HG03460 (cell line): ENCODE data around the gene NLRC4.
"Not testable (repeated sequence)": the region's sequence is repeated elsewhere in the genome, so short reads cannot be mapped to it uniquely, and the experiment has no call there.

Experiments used
- ATAC-seq: cut with Tn5 transposase; IDR thresholded peaks from one replicate; pipeline ENCODE4 v1.9.1; 2021; ENCODE audit not compliant: unreplicated experiment

NLRC4 gene, protein sequence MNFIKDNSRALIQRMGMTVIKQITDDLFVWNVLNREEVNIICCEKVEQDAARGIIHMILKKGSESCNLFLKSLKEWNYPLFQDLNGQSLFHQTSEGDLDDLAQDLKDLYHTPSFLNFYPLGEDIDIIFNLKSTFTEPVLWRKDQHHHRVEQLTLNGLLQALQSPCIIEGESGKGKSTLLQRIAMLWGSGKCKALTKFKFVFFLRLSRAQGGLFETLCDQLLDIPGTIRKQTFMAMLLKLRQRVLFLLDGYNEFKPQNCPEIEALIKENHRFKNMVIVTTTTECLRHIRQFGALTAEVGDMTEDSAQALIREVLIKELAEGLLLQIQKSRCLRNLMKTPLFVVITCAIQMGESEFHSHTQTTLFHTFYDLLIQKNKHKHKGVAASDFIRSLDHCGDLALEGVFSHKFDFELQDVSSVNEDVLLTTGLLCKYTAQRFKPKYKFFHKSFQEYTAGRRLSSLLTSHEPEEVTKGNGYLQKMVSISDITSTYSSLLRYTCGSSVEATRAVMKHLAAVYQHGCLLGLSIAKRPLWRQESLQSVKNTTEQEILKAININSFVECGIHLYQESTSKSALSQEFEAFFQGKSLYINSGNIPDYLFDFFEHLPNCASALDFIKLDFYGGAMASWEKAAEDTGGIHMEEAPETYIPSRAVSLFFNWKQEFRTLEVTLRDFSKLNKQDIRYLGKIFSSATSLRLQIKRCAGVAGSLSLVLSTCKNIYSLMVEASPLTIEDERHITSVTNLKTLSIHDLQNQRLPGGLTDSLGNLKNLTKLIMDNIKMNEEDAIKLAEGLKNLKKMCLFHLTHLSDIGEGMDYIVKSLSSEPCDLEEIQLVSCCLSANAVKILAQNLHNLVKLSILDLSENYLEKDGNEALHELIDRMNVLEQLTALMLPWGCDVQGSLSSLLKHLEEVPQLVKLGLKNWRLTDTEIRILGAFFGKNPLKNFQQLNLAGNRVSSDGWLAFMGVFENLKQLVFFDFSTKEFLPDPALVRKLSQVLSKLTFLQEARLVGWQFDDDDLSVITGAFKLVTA

DNA sequence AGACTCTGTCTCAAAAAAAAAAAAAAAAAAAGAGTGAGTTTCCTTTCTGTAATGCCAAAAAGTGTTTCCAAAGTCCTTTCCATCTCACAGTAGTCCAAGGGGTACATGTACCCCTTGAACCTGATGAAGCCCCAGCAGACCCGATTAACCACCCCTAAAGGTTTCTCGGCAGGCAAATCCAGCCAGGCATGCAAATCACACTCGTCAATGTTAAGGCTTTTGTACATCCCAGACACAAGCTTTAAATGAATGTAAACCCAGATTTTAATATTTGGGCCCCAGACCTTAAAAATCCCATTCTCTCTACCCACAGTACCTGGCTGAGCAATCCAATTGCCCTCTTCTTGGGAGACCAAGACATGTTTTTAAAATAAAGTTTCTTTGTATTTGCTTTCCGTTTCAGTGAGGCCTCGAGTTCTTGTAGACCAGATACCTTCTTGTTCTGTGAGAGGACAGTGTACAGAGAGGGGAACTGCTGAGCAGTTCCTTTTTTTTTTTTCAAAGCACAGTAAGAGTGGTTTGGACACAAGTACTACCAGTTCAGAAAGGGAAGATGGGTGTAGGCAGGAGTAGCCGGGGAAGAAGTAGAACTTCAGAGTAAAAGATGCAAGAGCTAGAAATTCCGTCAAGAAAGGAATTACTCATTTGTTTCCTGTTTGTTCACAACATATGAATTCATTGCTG is at the start of gene NLRC4:
TSS of gene NLRC4 (minus strand) at position 465 of the 684 bp plus-strand sequence. CDS start 8,111 bp downstream, outside the sequence.
- ATAC-seq = peak; percentile 95

DNA sequence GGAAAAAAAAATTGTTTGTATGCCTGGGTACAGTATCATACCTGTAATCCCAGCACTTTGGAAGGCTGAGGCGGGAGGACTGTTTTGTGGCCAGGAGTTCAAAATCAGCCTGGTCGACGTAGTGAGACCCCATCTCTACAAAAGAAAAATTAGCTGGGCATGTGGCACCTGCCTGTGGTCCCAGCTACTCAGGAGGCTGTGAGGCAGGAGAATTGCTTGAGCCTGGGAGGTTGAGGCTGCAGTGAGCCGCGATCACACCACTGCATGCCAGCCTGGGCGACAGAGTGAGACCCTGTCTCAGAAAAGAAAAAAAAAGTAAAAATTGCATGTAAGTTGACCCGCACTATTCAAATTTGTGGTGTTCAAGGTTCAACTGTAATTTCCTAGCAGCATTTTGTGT is 45.9 kb upstream of the NLRC4 start:
- ATAC-seq = no peak

DNA sequence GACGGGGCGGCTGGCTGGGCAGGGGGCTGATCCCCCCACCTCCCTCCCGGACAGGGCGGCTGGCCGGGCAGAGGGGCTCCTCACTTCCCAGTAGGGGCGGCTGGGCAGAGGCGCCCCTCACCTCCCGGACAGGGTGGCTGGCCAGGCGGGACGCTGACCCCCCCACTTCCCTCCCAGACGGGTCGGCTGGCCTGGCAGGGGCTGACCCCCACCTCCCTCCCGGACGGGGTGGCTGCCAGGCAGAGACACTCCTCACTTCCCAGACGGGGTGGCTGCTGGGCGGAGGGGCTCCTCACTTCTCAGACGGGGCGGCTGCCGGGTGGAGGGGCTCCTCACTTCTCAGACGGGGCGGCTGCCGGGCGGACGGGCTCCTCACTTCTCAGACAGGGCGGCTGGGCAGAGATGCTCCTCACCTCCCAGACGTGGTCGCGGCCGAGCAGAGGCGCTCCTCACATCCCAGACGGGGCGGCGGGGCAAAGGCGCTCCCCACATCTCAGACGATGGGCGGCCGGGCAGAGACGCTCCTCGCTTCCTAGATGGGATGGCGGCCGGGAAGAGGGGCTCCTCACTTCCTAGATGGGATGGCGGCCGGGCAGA is 29.4 kb upstream of the NLRC4 start:
- not testable (repeated sequence) for ATAC-seq

DNA sequence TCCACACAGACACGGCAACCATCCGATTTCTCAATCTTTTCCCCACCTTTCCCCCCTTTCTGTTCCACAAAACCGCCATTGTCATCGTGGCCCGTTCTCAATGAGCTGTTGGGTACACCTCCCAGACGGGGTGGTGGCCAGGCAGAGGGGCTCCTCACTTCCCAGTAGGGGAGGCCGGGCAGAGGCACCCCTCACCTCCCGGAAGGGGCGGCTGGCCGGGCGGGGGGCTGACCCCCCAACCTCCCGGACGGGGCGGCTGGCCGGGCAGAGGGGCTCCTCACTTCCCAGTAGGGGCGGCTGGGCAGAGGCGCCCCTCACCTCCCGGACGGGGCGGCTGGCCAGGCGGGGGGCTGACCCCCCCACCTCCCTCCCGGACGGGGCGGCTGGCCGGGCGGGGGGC is 28.8 kb upstream of the NLRC4 start:
- ATAC-seq = not testable (repeated sequence)

DNA sequence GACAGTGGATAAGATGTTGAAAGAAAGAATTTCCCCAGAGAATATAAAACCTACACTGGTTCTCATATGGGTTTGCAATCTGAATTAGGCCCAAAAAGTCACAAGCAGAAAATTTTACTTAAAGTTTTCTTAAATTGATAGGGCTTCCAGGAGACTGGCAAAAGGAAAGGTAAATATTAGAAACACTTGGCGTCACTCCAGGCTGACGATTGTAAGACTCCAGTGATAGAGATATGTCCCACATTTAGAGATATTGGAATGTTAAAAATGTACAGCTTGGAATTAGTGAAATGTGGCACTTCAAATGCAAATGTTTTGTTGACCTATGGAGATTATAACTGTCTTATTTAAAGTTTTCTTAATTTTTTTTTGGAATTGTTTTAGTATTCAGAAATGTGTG is 27.1 kb upstream of the NLRC4 start:
- ATAC-seq = no peak

DNA sequence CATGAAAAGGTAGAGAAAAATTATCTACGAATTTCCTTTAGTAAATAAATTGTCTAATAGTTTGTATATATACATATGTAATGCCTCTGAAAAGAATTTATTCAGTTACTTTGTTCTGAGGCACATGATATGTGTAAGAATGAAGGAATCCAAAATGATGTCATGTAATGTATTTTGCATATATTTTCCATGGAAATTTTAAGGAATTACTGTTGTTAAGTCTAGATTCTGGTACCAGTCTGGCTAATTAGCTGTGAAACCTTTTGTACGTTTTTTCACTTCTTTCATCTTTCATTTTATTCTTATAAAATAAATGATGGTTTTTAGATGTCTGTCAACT is 25.3 kb upstream of the NLRC4 start:
- ATAC-seq = no peak

DNA sequence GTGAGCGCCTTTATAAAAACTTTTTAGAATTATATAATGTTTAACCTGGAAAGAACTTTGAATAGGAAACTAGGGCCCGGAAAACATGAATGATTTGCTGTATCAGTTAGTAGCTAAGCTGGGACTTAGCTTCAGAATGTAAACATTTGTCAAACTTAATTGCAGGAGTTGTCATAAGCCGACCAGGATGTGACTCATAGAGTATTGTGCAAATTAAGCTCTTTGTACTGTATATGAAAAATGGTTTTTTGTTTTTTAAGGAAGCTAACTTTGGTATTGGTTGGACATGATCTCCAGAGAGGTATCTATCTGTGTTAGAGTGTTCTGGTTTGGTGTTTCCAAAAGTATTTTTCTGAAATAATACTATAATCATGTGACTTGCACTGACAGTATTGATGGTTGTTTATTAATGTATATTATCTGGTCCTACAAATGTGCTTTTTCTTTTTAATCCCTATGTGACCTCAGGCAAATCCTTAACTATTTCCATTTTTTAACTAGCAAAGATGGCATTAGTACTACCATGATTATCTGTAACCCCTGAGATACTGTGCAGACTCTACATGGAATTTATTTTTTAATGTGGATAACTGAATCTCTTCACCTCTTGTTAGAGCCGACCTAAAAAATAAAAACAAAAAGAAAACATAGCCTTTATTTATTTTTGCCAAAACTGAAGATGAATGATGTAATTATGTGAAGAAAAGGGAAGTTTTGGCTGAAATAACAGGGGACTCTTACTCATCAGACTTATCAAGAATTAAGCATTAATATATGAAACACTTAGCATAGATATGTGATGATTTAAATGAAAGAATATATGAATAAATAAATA is 24.7 kb upstream of the NLRC4 start:
- no peak for ATAC-seq

DNA sequence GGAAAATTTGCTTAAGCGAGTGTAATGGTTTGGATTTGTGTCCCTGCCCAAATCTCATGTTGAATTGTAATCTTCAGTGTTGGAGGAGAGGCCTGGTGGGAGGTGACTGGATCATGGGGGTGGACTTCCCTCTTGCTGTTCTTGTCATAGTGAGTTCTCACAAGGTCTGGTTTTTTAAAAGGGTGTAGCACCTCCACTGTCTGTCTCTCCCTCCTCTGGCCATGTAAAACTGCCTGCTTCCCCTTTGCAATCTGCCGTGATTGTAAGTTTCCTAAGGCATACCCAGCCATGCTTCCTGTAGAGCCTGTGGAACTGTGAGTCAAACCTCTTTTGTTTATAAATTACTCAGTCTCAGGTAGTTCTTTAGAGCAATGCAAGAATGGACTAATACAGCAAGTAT is 19.6 kb upstream of the NLRC4 start:
- ATAC-seq = no peak

DNA sequence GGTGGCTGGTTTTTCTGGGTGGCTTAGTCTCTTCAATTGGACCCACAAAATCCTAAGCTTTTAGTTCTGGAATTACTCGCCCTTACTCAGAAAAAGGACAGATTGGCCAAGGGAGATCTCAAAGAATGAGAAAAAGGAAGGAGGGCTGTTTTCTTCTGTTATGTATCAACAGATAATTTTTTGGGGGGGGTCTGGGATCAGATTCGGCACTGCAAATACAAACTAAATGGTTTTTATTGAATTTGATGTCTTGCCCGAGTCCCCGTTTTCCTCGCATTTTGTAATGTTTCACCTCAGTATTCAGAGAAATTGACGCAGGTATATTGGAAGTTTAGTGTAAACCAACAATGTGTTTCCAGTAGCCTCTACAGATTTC is 13.8 kb upstream of the NLRC4 start:
- ATAC-seq = no peak

DNA sequence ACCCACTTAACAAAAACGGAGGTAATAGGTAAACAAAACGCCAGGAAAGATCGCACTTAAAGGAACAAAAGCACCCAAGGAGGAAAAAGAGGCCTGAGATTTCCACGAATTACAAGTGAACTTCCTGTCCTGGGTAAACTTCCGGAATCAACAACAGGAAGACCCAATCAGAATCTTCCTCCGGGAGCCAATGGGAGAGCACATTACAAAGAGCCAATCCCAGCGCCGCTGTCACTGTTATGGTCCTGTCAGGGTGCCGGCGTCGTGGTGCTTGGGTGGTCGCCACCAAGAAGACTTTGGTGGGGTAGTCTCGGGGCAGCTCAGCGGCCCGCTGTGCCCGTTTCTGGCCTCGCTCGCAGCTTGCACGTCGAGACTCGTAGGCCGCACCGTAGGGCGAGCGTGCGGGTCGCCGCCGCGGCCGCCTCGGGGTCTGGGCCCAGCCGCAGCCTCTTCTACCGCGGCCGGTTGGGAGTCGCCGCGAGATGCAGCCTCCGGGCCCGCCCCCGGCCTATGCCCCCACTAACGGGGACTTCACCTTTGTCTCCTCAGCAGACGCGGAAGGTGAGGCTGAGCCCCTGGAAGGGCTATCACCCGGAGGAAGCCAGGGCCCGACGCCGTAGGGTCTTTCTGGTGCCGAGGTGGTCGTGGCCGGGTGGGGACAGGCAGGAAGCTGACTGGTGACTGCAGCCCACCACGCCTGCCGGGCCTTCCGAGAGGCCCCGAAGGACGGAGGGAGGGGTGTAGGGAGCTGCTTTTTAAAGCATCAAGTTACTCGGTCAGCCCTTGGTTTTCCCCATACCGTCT is 13.2 kb upstream of the NLRC4 start, which contains the start of gene YIPF4:
TSS of gene YIPF4 (plus strand) at position 231 of the 804 bp plus-strand sequence. CDS start at position 483, 252 bp downstream.
- ATAC-seq = peak; percentile 99

DNA sequence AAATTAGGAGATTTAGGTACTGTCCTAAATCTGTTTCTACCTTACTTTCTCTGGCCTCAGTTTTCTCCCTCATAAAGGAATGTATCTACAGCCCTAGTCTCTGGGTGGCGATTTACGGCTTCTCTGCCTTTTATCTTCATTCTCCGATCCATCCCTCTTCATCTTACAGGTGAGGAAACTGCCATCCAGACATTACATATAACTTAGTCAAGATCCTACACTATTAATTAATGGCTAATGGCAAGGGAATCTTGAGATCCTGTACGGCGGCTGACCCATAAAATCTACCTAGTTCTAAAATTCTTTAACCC is 12.6 kb upstream of the NLRC4 start:
- ATAC-seq = no peak

DNA sequence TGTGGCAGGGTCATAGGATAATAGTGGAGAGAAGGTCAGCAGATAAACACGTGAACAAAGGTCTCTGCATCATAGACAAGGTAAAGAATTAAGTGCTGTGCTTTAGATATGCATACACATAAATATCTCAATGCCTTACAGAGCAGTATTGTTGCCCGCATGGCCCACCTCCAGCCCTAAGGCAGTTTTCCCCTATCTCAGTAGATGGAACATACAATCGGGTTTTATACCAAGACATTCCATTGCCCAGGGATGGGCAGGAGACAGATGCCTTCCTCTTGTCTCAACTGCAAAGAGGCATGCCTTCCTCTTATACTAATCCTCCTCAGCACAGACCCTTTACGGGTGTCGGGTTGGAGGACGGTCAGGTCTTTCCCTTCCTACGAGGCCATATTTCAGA is 11.1 kb upstream of the NLRC4 start:
- ATAC-seq = not testable (repeated sequence)

DNA sequence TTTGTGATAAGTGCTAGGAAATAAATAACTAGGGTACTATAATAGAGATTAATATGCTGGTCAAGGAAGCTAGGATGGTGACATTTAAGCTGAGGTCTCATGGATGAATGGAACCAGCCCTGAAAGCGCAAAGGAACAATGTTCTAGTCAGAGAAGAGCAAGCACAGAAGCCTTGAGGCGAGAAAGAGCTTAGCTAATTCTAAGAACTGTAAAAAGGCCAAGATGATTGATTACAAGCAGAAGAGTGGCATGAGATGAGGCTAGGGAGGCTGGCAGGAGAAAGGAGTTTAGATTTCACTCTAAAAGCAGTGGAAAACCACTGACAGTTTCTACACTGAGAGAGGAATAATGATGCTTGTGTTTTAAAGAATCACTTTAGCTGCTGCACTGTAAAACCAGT is 9.6 kb upstream of the NLRC4 start:
- ATAC-seq = no peak

DNA sequence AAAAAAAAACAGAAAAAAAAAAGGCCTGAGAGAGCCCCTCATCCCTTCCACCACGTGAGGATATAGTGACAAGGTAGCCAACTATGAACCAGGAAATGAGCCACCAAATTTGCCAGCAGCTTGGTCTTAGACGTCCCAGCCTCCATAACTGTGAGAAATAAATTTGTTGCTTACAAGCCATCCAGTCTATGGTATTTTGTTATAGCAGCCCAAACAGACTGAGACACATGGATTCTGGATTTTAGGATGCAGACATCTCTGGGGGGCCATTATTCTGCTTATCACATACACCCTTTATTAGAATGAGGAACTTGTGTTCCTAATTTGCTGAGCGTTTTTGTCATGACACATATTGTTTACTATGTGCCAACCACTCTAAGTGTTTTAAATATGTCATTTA is 7.6 kb upstream of the NLRC4 start:
- ATAC-seq = no peak

DNA sequence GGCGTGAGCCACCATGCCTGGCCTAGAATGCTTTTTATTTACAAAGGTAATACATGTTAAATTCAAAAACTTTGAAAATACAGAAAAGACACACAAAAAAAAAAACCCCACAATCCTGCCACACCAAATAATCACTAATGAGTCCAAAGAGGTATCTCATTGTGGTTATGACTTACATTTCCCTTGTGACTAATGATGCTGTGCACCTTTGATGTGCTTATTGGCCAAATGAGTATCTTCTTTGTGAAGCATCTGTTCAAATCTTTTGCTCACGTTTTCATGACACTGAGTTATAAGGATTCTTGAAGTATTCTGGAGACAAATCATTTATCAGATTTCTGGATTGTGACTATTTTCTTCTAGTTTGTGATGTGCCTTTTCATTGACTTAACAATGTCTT is 6.4 kb upstream of the NLRC4 start:
- ATAC-seq = no peak

DNA sequence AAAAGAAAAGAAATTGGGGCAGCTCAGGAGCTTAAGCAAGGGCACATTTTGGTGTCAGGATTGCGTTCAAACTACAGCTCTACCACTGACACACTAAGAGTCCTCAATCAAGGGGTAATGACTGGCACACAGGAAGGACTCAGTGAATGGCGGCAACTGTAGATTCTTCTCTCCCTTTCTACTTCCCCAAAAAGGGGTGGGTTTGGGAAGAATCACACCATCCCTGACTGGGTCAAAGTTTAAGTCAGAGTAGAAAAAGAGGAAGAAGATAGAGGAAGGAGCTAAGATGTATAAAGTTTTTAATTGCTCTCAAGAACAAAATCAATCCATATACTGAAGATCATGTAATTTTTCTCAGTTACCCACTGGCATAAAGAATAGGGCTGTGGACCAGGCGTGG is 2.6 kb downstream of the NLRC4 start:
- no peak for ATAC-seq

DNA sequence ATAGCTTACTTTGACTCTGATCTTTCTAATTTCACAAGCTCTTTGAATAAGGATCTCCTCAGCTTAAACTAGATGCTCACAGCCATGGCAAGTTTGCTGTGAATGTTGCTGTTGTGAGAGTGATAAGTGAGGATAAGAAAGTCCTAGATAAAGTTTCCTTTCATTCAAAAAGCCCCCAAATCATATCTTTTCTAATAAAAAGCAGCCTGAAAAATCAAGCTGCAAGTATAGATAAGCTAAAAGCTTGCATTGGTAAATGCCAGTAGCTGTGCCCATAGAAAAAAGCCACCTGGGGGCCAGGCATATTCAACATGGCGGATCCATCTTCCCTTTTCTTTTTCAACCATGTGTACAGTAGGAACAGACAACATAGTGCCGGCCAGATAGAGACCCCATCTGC is 4.3 kb downstream of the NLRC4 start:
- no peak for ATAC-seq

DNA sequence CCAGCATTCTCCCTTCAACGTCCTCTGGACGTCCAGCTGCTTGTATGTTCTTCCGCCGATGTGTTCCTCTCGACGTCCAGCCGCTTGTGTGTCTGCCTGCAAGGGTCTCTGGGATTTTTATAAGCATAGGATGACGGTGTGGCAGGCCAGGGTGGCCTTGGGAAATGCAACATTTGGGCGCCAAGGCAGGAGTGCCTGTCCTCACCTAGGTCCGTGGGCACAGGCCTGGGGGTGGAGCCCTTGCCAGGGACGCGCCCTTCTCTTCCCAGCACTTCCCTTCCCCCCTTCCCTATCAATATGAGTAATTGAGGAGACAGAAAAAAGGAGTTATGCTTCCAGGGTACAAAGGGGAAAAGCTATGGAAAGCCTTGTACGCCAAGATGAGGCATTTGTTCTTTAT is 6.4 kb downstream of the NLRC4 start:
- no peak for ATAC-seq

DNA sequence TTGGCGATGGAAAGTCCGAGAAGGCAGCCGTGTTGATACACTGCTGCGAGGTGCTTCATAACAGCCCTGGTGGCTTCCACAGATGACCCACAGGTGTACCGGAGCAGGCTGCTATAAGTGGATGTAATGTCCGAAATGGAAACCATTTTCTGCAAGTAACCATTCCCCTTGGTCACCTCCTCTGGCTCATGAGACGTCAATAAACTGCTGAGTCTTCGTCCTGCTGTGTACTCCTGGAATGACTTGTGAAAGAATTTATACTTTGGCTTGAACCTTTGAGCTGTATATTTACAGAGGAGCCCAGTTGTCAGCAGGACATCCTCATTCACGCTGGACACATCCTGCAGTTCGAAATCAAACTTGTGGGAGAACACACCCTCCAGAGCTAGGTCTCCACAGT is 14.4 kb downstream of the NLRC4 start:
- ATAC-seq = no peak
